ENCODE measurements around the gene GNAI2. TPM values are rescaled to one million over a fixed set of nuclear protein-coding genes. Genes with fewer than 3 reads are reported as not detected.

Gene GNAI2
- polyA plus RNA-seq, 1 of the 3 experiments (the other 2 are of a cell fraction) = 649 TPM

DNA sequence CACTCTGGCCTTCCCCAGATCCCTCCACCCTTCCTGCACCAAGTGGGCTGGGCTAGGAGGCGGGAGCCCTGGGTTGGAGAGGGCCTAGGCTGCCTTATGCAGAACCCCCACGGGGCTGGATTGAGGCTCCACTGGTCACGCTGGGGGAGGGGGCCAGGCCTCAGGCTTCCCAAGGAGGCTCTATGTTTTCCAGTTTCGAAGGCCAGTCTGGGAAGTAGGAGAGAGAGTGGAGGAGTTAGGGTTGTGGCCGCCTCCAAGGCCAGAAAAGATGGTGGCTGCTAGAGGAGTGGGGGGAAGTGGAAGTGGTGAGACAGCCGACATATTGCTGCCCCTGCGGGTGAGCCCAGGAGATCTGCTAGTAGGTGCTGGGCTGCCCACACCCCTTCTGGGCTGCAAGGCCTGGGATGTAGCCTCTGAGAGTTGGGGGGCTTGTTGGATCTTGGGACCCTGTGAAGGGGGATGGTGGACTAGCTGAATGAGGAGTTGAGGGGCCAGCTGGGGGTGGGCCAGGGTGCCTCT lies 1.2 kb downstream of the GNAI2 start:
- H3K79me2 ChIP-seq (ENCODE audit: insufficient read depth) = peaks cover 62% of the 10 kb centered on the region
- H2AFZ ChIP-seq (ENCODE audit: low read depth) = no peak overlapping the region
- peak; percentile 56 for DNase-seq
- ChIA-PET CTCF (interaction anchor here (19.2 to 61.6 kb wide), 3 partner anchors 5 to 51 kb away, joined by 433 to 1375 read pairs (median 433); partner anchors contain the start of genes GNAI2 and GNAT1), POLR2A (no interaction called here)
- 7% methylated on average over 7 of the region's 7 CpGs for WGBS (ENCODE audit: low lambda C conversion rate)
- H3F3A ChIP-seq (replicated peaks; ENCODE audit: insufficient read depth) = peaks cover 12% of the 10 kb centered on the region
- H3K4me2 ChIP-seq = peak overlapping the region; percentile 96
- H3K27ac ChIP-seq (ENCODE audit: low read depth in 2 of 2, low read length in 1 of 2) = peak overlapping the region; percentile 60 to 90
- peaks cover 8 to 18% of the 10 kb centered on the region in 2 experiments; a peak in 2 of 4 replicates for H3K4me1 ChIP-seq (ENCODE audit: control insufficient read depth in 1 of 2, insufficient read depth in 2 of 2, low read depth in 1 of 2, low read length in 1 of 2)
- peak overlapping the region; percentile 95 for H3K9ac ChIP-seq
- peaks cover 44% of the 10 kb centered on the region for H4K20me1 ChIP-seq (ENCODE audit: insufficient read depth)
- H3K9me2 ChIP-seq = no peaks in the 10 kb centered on the region
- H3K36me3 ChIP-seq (replicated peaks in 1 of 2; ENCODE audit: control insufficient read depth in 1 of 2, insufficient read depth in 2 of 2, low read length in 1 of 2) = peaks cover 0 to 11% of the 10 kb centered on the region in 2 experiments
- TF ChIP-seq MXI1 (IDR thresholded peaks at IDR 0.05; ENCODE audit: low read depth, low read length) (no peak), RXRA (IDR thresholded peaks at IDR 0.05; ENCODE audit: borderline replicate concordance, low read depth) (no peak), MAX (IDR thresholded peaks at IDR 0.05; ENCODE audit: low read depth) (0 out of 2 replicates have a peak, but pooled peaks have one; percentile 22), FOSL2 (IDR thresholded peaks at IDR 0.05; ENCODE audit: borderline replicate concordance, low read depth) (no peak), CHD2 (IDR thresholded peaks at IDR 0.05; ENCODE audit: low read length, partially characterized antibody) (peak; percentile 22), FOXJ3 (CRISPR knock-in tag; IDR thresholded peaks at IDR 0.05) (no peak), RFX5 (IDR thresholded peaks at IDR 0.05; ENCODE audit: low read length) (no peak), TAF1 (IDR thresholded peaks at IDR 0.05; ENCODE audit: borderline replicate concordance, low read depth, low read length) (peak; percentile 30), POLR2AphosphoS5 (IDR thresholded peaks at IDR 0.05; ENCODE audit: low read depth, low read length) (no peak; the same call in 1 of the 2 replicates), GATA2 (CRISPR knock-in tag; IDR thresholded peaks at IDR 0.05) (no peak)
- no peaks in the 10 kb centered on the region for H3K9me3 ChIP-seq
- H3K27me3 ChIP-seq (ENCODE audit: insufficient read depth) = no peaks in the 10 kb centered on the region
- peak overlapping the region; percentile 82 to 98 for H3K4me3 ChIP-seq (ENCODE audit: low read depth in 2 of 2, low read length in 1 of 2)

GRCh38 chr3:50237754-50238548 lies 1.9 kb downstream of the GNAI2 start:
- H4K20me1 ChIP-seq (ENCODE audit: insufficient read depth) = peaks cover 51% of the 10 kb centered on the region
- H3K27ac ChIP-seq (ENCODE audit: low read depth in 2 of 2, low read length in 1 of 2) = peak overlapping the region; percentile 60 to 90
- ChIA-PET CTCF (interaction anchor here (0.6 to 61.6 kb wide), 6 partner anchors 6 to 201 kb away, joined by 3 to 1375 read pairs (median 218); partner anchors contain the start of genes GNAI2 and GNAT1), POLR2A (interaction anchor here (0.6 to 1.0 kb wide), 2 partner anchors 21 to 29 kb away, joined by 3 read pairs; no protein-coding TSS in a partner anchor)
- H3K79me2 ChIP-seq (ENCODE audit: insufficient read depth) = peaks cover 70% of the 10 kb centered on the region
- H3K9me3 ChIP-seq = no peaks in the 10 kb centered on the region
- peaks cover 8 to 22% of the 10 kb centered on the region in 2 experiments; a peak in 2 of 4 replicates for H3K4me1 ChIP-seq (ENCODE audit: control insufficient read depth in 1 of 2, insufficient read depth in 2 of 2, low read depth in 1 of 2, low read length in 1 of 2)
- peak overlapping the region; percentile 95 for H3K9ac ChIP-seq
- peak overlapping the region; percentile 96 for H3K4me2 ChIP-seq
- no peaks in the 10 kb centered on the region for H3K9me2 ChIP-seq
- H3F3A ChIP-seq (replicated peaks; ENCODE audit: insufficient read depth) = peaks cover 12% of the 10 kb centered on the region
- no peak overlapping the region for H2AFZ ChIP-seq (ENCODE audit: low read depth)
- H3K36me3 ChIP-seq (replicated peaks in 1 of 2; ENCODE audit: control insufficient read depth in 1 of 2, insufficient read depth in 2 of 2, low read length in 1 of 2) = peaks cover 0 to 11% of the 10 kb centered on the region in 2 experiments
- DNase-seq = peak; percentile 85
- H3K4me3 ChIP-seq (ENCODE audit: low read depth in 2 of 2, low read length in 1 of 2) = peak overlapping the region; percentile 82 to 98
- 0% methylated on average over 9 of the region's 31 CpGs for WGBS (ENCODE audit: low lambda C conversion rate)
- H3K27me3 ChIP-seq (ENCODE audit: insufficient read depth) = no peaks in the 10 kb centered on the region
- TF ChIP-seq GABPA (IDR thresholded peaks at IDR 0.05; ENCODE audit: low read depth) = peak; percentile 77
- TF ChIP-seq RFX5 (IDR thresholded peaks at IDR 0.05; ENCODE audit: low read length) = no peak
- peak; percentile 82 for TF ChIP-seq MXI1 (IDR thresholded peaks at IDR 0.05; ENCODE audit: low read depth, low read length)
- TF ChIP-seq EP300 (IDR thresholded peaks at IDR 0.05; ENCODE audit: borderline replicate concordance in 1 of 2, low read depth in 1 of 2, low read length in 1 of 2) = peak in 1 of 2 experiments; percentile 14; a peak in 1 of 4 replicates
- peak; percentile 85; the same call in 1 of the 2 replicates for TF ChIP-seq SIN3A (IDR thresholded peaks at IDR 0.05; ENCODE audit: borderline replicate concordance, low read depth, low read length)
- TF ChIP-seq RCOR1 (IDR thresholded peaks at IDR 0.05; ENCODE audit: low read length) = no peak; the same call in 1 of the 2 replicates
- no peak for TF ChIP-seq TEAD4 (IDR thresholded peaks at IDR 0.05; ENCODE audit: borderline replicate concordance, insufficient read depth)
- peak; percentile 41; the same call in 1 of the 2 replicates for TF ChIP-seq MAX (IDR thresholded peaks at IDR 0.05; ENCODE audit: low read depth)
- peak; percentile 80 for TF ChIP-seq TAF1 (IDR thresholded peaks at IDR 0.05; ENCODE audit: borderline replicate concordance, low read depth, low read length)
- TF ChIP-seq, protein P1, sequence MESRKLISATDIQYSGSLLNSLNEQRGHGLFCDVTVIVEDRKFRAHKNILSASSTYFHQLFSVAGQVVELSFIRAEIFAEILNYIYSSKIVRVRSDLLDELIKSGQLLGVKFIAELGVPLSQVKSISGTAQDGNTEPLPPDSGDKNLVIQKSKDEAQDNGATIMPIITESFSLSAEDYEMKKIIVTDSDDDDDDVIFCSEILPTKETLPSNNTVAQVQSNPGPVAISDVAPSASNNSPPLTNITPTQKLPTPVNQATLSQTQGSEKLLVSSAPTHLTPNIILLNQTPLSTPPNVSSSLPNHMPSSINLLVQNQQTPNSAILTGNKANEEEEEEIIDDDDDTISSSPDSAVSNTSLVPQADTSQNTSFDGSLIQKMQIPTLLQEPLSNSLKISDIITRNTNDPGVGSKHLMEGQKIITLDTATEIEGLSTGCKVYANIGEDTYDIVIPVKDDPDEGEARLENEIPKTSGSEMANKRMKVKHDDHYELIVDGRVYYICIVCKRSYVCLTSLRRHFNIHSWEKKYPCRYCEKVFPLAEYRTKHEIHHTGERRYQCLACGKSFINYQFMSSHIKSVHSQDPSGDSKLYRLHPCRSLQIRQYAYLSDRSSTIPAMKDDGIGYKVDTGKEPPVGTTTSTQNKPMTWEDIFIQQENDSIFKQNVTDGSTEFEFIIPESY (IDR thresholded peaks at IDR 0.05; ENCODE audit: borderline replicate concordance, low read depth) = 0 out of 2 replicates have a peak, but pooled peaks have one; percentile 14
- TF ChIP-seq POLR2AphosphoS5 (IDR thresholded peaks at IDR 0.05; ENCODE audit: low read depth, low read length) = peak; percentile 85
- peak; percentile 37 for TF ChIP-seq CHD2 (IDR thresholded peaks at IDR 0.05; ENCODE audit: low read length, partially characterized antibody)
- no peak for TF ChIP-seq RAD21 (IDR thresholded peaks at IDR 0.05; ENCODE audit: low read length)
- TF ChIP-seq ELF1 (IDR thresholded peaks at IDR 0.05) = peak; percentile 69
- peak; percentile 4; the same call in 1 of the 2 replicates for TF ChIP-seq TCF12 (IDR thresholded peaks at IDR 0.05)
- no peak for TF ChIP-seq CTCF (IDR thresholded peaks at IDR 0.05)
